HepG2 (cell line): ENCODE data around the gene HDHD3. TPM values are rescaled to one million over a fixed set of nuclear protein-coding genes. Genes with fewer than 3 reads are reported as not detected.
A peak's percentile ranks its signal among the peaks of the same experiment; 100 is the strongest.
"Not testable (repeated sequence)": the region's sequence is repeated elsewhere in the genome, so short reads cannot be mapped to it uniquely, and the experiment has no call there.

Source experiments
- ATAC-seq: fragments of 200-7000 bp; cut with Tn5 transposase; 3 replicates; pipeline ENCODE4 v1.9.1; 2020; ENCODE audit warnings: mild to moderate bottlenecking, moderate library complexity
- BruUV-seq: library from RNA; stranded (reverse); fragments of 400-500 nt; replicated peaks from 2 replicates; lab custom pipeline; 2021; lab: Mats Ljungman, UMichigan
- CTCF ChIA-PET: fragments of 300-600 bp; formaldehyde crosslinking; extraction: SDS; loops from one replicate; lab custom pipeline; 2021; ENCODE audit warnings: low total read pairs, inconsistent platforms, low intra/inter-chr PET ratio; lab: Yijun Ruan, JAX
- POLR2A ChIA-PET: fragments of 350-600 bp; sonication (Branson Sonifier 250); formaldehyde crosslinking; loops from one replicate; lab custom pipeline; 2020; ENCODE audit warnings: antibody characterized with exemption, inconsistent platforms; lab: Yijun Ruan, JAX
- DNase-seq: peaks from one replicate; pipeline ENCODE4 v3.0.0-alpha.2; 2015; ENCODE audit warnings: low spot score
- FAIRE-seq: peaks from 3 replicates; lab custom pipeline; 2011; peaks lifted over from hg19 to GRCh38; lab: Jason Lieb, UNC
- H2AFZ ChIP-seq: one replicate; pipeline ENCODE4 v1.6.1; 2011; ENCODE audit warnings: low read length, inconsistent platforms
- H3K27ac ChIP-seq: fragments of 300-600 bp; 3 replicates; pipeline ENCODE4 v1.8.0; 2011; ENCODE audit warnings: mixed run types, mild to moderate bottlenecking, mixed read lengths, low read length, inconsistent platforms; ENCODE audit not compliant: insufficient read depth; ENCODE audit errors: extremely low read length
- H3K27me3 ChIP-seq, 2 experiments: fragments of 200-600 bp in 1 of 2; 2 replicates in 1 of 2; 3 replicates in 1 of 2; pipeline versions ENCODE4 v1.6.0 to v1.8.0; 2011; ENCODE audit warnings: low read length in 2 of 2, mild to moderate bottlenecking in 2 of 2, moderate library complexity in 2 of 2, inconsistent platforms in 1 of 2; ENCODE audit not compliant: insufficient read depth in 2 of 2, control insufficient read depth in 1 of 2
- H3K36me3 ChIP-seq, 2 experiments: fragments of 200-600 bp in 1 of 2; replicated peaks in 1 of 2; 2 replicates in 1 of 2; 3 replicates in 1 of 2; pipeline versions ENCODE4 v1.5.1 to v1.8.0; 2011; ENCODE audit warnings: low read length in 2 of 2, inconsistent platforms in 1 of 2; ENCODE audit not compliant: insufficient read depth in 2 of 2, control insufficient read depth in 1 of 2
- H3K4me1 ChIP-seq: 2 replicates; pipeline ENCODE4 v1.5.1; 2012; ENCODE audit warnings: low read length, inconsistent platforms; ENCODE audit not compliant: insufficient read depth
- H3K4me2 ChIP-seq: 2 replicates; pipeline ENCODE4 v1.6.0; 2011; ENCODE audit warnings: low read depth, low read length, inconsistent platforms
- H3K4me3 ChIP-seq, 3 experiments: fragments of 200-600 bp in 1 of 3; sonication (generic), shearing (Covaris generic) in 1 of 3; replicated peaks in 1 of 3; 2 replicates each; pipeline ENCODE4 v1.5.1; 2011 to 2016; ENCODE audit warnings: low read length in 3 of 3, inconsistent platforms in 2 of 3, low read depth in 2 of 3, mild to moderate bottlenecking in 2 of 3, control low read depth in 1 of 3, mixed read lengths in 1 of 3; ENCODE audit not compliant: insufficient read depth in 1 of 3
- H3K79me2 ChIP-seq: one replicate; pipeline ENCODE4 v1.6.1; 2011; ENCODE audit warnings: low read length, inconsistent platforms; ENCODE audit not compliant: insufficient read depth
- H3K9ac ChIP-seq: 2 replicates; pipeline ENCODE4 v1.6.0; 2011; ENCODE audit warnings: mild to moderate bottlenecking, low read depth, low read length, inconsistent platforms; ENCODE audit not compliant: insufficient read depth
- H3K9me3 ChIP-seq: 2 replicates; pipeline ENCODE4 v1.5.1; 2012; ENCODE audit warnings: mild to moderate bottlenecking, low read length
- H4K20me1 ChIP-seq: 2 replicates; pipeline ENCODE4 v1.6.0; 2011; ENCODE audit warnings: inconsistent platforms, mild to moderate bottlenecking, low read length, moderate library complexity; ENCODE audit not compliant: insufficient read depth
- CCAR2 ChIP-seq: fragments of 200-400 bp; formaldehyde crosslinking; optimal IDR thresholded peaks from 2 replicates; pipeline ENCODE3; 2018; ENCODE audit warnings: low read depth, mild to moderate bottlenecking, low read length, moderate library complexity
- DMAP1 ChIP-seq: IDR thresholded peaks from 2 replicates; pipeline ENCODE4 v1.6.1; 2016
- GABPA ChIP-seq, 2 experiments: IDR thresholded peaks; 2 replicates each; pipeline ENCODE4 v1.6.1; 2011 to 2016; ENCODE audit warnings: low read depth in 2 of 2, low read length in 1 of 2, missing biosample characterization in 1 of 2, missing genetic modification characterization in 1 of 2
- HOXA7 ChIP-seq: sonication (generic); formaldehyde crosslinking; IDR thresholded peaks from 2 replicates; pipeline ENCODE4 v1.8.1; 2022; ENCODE audit warnings: mild to moderate bottlenecking, missing genetic modification reagents, moderate library complexity
- POLR2G ChIP-seq: fragments of 200-400 bp; formaldehyde crosslinking; IDR thresholded peaks from 2 replicates; pipeline ENCODE4 v1.6.1; 2018; ENCODE audit warnings: mild to moderate bottlenecking, low read depth, low read length, moderate library complexity
- SNAPC2 ChIP-seq: sonication (generic); formaldehyde crosslinking; IDR thresholded peaks from 2 replicates; pipeline ENCODE4 v1.8.1; 2022; ENCODE audit warnings: mild to moderate bottlenecking, missing genetic modification reagents
- STAT5B ChIP-seq: sonication (generic); formaldehyde crosslinking; IDR thresholded peaks from 2 replicates; pipeline ENCODE4 v1.4.0; 2020; ENCODE audit warnings: missing genetic modification reagents
- TCF7L2 ChIP-seq: IDR thresholded peaks from 2 replicates; pipeline ENCODE4 v1.6.1; 2011; ENCODE audit warnings: mild to moderate bottlenecking, low read depth, low read length, moderate library complexity
- ZNF543 ChIP-seq: sonication (generic); formaldehyde crosslinking; IDR thresholded peaks from 2 replicates; pipeline ENCODE4 v1.4.0; 2020; ENCODE audit warnings: mild to moderate bottlenecking, missing genetic modification reagents
- ZNF556 ChIP-seq: sonication (generic); formaldehyde crosslinking; IDR thresholded peaks from 2 replicates; pipeline ENCODE4 v1.4.0; 2020; ENCODE audit warnings: mild to moderate bottlenecking, missing genetic modification reagents, borderline replicate concordance
- WGBS: methylation state at CpG from one replicate; pipeline ENCODE4 v1.1.6; 2017; ENCODE audit warnings: low lambda C conversion rate; 5-methylcytosine and 5-hydroxymethylcytosine counted together
- in situ Hi-C: cut with HindIII; loops from 2 replicates; pipeline ENCODE4 v1.10.0; 2017; ENCODE audit warnings: low pct_unique_long_range_greater_than_20kb; ENCODE audit not compliant: extremely low pct_ligation_motif_present
- intact Hi-C: fragments of 100-400 bp; cut with micrococcal nuclease; formaldehyde crosslinking; loops from one replicate; pipeline ENCODE4 v1.10.0; 2022; ENCODE audit not compliant: unreplicated experiment
- polyA plus RNA-seq, 8 experiments: library from polyadenylated mRNA; depleted of rRNA in 3 of 8; stranded (reverse) in 7 of 8; unstranded in 1 of 8; fragments of >200 nt; fragmentation: Illumina TruSeq in 4 of 8; extraction: Trizol in 4 of 8; gene quantifications; 2 replicates each; pipeline versions ENCODE4 v1.2.1 to v1.2.3, GENCODE V29; 2011 to 2016; ENCODE audit warnings: low read depth in 4 of 8, missing spikeins in 1 of 8, mixed read lengths in 1 of 8; ENCODE audit not compliant: insufficient read depth in 1 of 8
- total RNA-seq, 5 experiments: library from RNA; depleted of rRNA; stranded (reverse); fragments of >200 nt; fragmentation: Illumina TruSeq; extraction: Trizol; gene quantifications; 2 replicates each; pipeline ENCODE4 v1.2.3, GENCODE V29; 2016; ENCODE audit warnings: low read depth in 1 of 5
- TF ChIP-seq, protein P1 (sequence below): sonication (generic); formaldehyde crosslinking; IDR thresholded peaks from 2 replicates; pipeline ENCODE4 v1.9.0; 2021; ENCODE audit warnings: missing genetic modification reagents, mild to moderate bottlenecking, borderline replicate concordance

The HDHD3 gene
- total and polyA plus RNA-seq, 2 of the 13 experiments (the other 11 are each of a cell fraction or from before 2014, with no cell fraction given) = 23.1 to 38.5 TPM

DNA sequence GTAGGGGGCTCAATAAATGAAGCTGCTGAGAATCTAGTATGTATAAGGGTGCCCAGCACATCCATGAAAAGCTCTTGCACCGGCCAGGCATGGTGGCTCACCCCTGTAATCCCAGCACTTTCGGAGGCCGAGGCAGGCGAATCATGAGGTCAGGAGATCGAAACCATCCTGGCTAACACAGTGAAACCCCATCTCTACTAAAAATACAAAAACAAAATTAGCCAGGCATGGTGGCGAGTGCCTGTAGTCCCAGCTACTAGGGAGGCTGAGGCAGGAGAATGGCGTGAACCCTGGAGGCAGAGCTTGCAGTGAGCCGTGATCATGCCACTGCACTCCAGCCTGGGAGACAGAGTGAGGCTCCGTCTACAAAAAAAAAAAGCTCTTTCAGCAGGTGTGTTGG lies 29.6 kb upstream of the HDHD3 start:
- BruUV-seq, ATAC-seq, H4K20me1 ChIP-seq, H2AFZ ChIP-seq, H3K4me3 ChIP-seq, DNase-seq, H3K4me2 ChIP-seq, H3K27me3 ChIP-seq, H3K9ac ChIP-seq, H3K9me3 ChIP-seq, H3K27ac ChIP-seq, in situ Hi-C loops, FAIRE-seq: not testable (repeated sequence)
- WGBS = over 99% methylated on average over 9 of the region's 9 CpGs
- Histone ChIP-seq H3K79me2 (peaks cover 12% of the 10 kb centered on the region), H3K36me3 (peaks cover 0 to 19% of the 10 kb centered on the region in 2 experiments; a peak in 3 of 5 replicates), H3K4me1 (peaks cover 36% of the 10 kb centered on the region)
- intact Hi-C loops = loop anchor here (10.0 kb wide), 1 partner anchor 132 kb away; the partner anchor contains the start of genes CDC26 and PRPF4
- ChIA-PET CTCF (interaction anchor here (0.9 to 4.4 kb wide), 5 partner anchors 43 to 97 kb away, joined by 3 to 28 read pairs (median 7); no protein-coding TSS in a partner anchor), POLR2A (interaction anchor here (1.1 to 2.2 kb wide), 3 partner anchors 19 to 244 kb away, joined by 3 to 6 read pairs (median 3); partner anchors contain the start of gene WDR31)
- peak; percentile 22; the same call in 1 of the 2 replicates for TF ChIP-seq POLR2G

DNA sequence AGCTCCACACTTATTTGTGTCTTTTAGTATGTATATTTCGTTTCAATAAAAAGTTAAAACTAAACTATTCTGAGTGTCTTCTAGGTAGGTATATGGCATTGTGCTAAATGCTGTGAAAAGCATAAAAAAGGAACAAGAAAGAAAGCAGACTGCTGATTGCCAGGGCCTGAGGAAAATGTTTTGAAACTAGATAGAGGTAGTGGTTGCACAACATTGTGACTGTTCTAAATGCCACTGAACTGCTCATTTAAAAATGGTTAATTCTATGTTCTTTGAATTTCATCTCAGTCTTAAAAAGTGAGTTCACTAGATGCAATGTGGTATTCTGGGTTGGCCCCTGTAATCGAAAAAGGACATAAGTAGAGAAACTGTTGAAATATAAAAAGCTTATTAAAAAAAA lies 26.9 kb upstream of the HDHD3 start:
- DNase-seq (no peak), ATAC-seq (no peak), FAIRE-seq (no peak)
- Histone ChIP-seq H3K9ac (no peak overlapping the region), H4K20me1 (no peaks in the 10 kb centered on the region), H3K27ac (no peak overlapping the region), H3K27me3 (no peaks in the 10 kb centered on the region; a peak in 1 of 5 replicates), H2AFZ (no peak overlapping the region), H3K9me3 (no peaks in the 10 kb centered on the region), H3K79me2 (peaks cover 17% of the 10 kb centered on the region), H3K4me2 (no peak overlapping the region), H3K4me3 (no peak overlapping the region), H3K36me3 (peaks cover 0 to 17% of the 10 kb centered on the region in 2 experiments; a peak in 3 of 5 replicates), H3K4me1 (peaks cover 45% of the 10 kb centered on the region)
- no TSS peak for BruUV-seq
- intact Hi-C loops = loop anchor here (5.0 to 10.0 kb wide), 2 partner anchors 61 to 129 kb away; partner anchors contain the start of genes CDC26, PRPF4 and WDR31
- ChIA-PET CTCF (no interaction called here), POLR2A (no interaction called here)
- 32% methylated on average over 2 of the region's 2 CpGs for WGBS
- in situ Hi-C loops = loop anchor here (5.0 kb wide), 1 partner anchor 51 kb away; no protein-coding TSS in a partner anchor
- TF ChIP-seq SNAPC2 (no peak), ZNF556 (CRISPR knock-in tag) (no peak), HOXA7 (CRISPR knock-in tag) (no peak), GABPA (IDR thresholded peaks at IDR 0.05; ENCODE audit: low read depth, low read length) (no peak), GABPA (CRISPR knock-in tag; IDR thresholded peaks at IDR 0.05; ENCODE audit: low read depth) (no peak), TCF7L2 (no peak), STAT5B (CRISPR knock-in tag) (no peak), DMAP1 (CRISPR knock-in tag) (no peak), ZNF543 (no peak), CCAR2 (no peak)
- TF ChIP-seq, protein P1, sequence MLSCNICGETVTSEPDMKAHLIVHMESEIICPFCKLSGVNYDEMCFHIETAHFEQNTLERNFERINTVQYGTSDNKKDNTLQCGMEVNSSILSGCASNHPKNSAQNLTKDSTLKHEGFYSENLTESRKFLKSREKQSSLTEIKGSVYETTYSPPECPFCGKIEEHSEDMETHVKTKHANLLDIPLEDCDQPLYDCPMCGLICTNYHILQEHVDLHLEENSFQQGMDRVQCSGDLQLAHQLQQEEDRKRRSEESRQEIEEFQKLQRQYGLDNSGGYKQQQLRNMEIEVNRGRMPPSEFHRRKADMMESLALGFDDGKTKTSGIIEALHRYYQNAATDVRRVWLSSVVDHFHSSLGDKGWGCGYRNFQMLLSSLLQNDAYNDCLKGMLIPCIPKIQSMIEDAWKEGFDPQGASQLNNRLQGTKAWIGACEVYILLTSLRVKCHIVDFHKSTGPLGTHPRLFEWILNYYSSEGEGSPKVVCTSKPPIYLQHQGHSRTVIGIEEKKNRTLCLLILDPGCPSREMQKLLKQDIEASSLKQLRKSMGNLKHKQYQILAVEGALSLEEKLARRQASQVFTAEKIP = no peak
